NCI-H1105 treated with DMSO at 0.1 percent for 48 hours (cell line): Measurements from ENCODE around the gene TMEM207.
"Not testable (repeated sequence)": the region's sequence is repeated elsewhere in the genome, so short reads cannot be mapped to it uniquely, and the experiment has no call there.

Source experiments
- DNase-seq: peaks from one replicate; lab custom pipeline; 2025; lab: John Stamatoyannopoulos, UW

Gene TMEM207

DNA sequence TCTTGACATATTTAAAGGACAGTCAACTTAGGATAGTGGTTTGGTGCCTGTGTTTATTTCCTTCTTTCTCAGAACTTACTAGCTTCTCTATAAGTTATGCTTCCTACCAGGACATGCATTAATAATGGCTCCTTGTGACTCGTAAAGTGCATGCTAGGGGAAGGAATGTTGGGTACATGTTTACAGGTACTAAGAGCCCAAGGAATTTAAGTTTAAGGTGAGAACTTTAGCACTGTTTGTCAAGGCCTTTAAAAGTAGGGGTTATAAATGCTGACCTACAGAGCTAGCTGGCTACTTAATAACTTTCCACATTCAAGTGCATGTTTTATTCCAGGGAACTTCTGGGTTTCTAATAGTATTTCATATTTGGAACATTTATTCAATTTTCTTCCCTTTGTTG is at the start of gene TMEM207:
Gene TMEM207, minus strand, starts transcription at position 101 of the 400 bp plus-strand sequence. Its CDS starts 92 bp downstream, at position 9.
- no peak for DNase-seq

DNA sequence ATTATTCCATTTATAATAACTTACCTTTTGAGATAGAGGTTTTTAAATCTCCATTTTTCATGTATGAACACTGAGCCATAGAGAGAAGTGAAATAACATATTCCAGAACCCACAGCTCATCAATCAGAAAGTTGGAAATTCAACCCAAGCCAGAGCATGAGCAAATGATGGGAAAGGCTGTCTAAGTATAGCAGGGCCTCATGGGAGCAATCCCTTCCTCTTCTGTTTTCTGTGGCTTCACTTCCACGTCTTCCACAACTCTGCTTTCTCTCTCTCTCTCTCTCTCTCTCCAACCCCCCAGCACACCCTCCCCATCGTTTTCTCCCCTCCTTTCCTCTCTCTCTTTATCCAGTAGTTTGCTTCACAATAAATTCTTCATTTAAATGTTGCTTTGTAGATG is 49.4 kb upstream of the TMEM207 start:
- DNase-seq = no peak

GRCh38 chr3:190498293-190498692 is 48.6 kb upstream of the TMEM207 start:
- DNase-seq = no peak

- peak; percentile 70 for DNase-seq
Measured at GRCh38 chr3:190497811-190498210, 48.1 kb upstream of the TMEM207 start.

GRCh38 chr3:190496859-190497258 is 47.2 kb upstream of the TMEM207 start:
- DNase-seq = no peak

DNA sequence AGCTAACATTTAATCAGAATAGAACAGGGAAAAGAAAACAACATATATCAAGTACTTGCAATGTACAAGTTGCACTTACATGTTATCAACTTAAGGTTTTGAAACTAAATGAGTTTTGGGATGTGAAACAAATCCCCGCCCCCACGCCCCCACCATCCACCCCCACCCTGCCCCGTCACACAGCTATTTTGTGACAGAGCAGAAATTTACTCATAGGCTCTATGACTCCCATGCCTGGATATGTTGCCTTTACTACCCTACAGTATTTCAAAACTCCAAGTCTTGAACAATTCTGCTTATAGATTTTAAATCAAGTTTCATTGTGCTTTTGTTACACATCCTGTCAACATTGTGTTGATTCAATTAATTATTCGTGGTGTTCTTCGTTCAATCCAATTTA is 46.1 kb upstream of the TMEM207 start:
- no peak for DNase-seq

- DNase-seq = no peak
Measured at GRCh38 chr3:190495354-190495753, 45.7 kb upstream of the TMEM207 start.

- no peak for DNase-seq
Measured at GRCh38 chr3:190494907-190495306, 45.2 kb upstream of the TMEM207 start.

DNA sequence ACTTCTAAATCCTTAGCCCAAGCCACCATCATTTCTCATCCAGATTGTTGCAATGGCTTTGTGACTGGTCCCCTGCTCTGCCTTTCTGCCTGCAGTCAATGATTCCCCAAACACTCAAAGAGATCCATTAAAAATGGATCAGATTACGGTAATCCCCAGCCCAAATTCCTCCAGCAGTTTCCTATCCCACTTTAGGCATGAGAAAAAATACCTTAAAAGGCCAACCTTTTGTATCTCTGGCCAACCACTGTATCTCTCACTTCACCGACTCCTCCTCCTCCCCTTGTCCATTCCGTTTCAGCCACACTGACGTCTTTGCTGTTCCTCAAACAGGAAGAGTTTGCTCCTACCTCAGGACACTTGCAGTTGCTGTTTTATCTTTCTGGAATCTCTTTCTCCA is 43.3 kb upstream of the TMEM207 start:
- no peak for DNase-seq

GRCh38 chr3:190492129-190492528 is 42.4 kb upstream of the TMEM207 start:
- DNase-seq = no peak

DNA sequence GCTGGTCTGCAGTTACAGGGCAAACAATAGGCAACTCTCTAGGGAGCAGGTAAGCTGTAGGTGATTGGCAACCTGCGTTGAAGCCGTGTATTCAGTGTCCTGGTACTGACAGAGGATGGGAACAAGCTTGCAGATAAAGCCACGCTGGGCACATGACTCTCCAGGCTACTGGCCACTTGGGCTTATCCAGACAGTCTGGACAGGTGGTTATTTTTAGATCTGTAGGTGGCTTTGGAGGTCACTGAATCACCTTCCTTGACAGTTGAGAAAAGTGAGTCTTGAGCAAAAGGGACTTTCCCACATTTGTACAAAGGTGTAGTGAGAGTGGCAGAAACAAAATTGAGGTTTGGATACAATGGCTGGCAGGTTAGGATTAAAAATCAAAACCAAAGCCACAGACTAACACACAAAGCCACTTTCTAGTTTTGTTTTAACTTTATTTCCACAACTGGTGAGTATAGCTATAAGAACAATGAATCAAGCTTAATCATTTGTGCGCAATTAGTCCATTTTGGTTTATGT is 41.9 kb upstream of the TMEM207 start:
- peak; percentile 12 for DNase-seq

GRCh38 chr3:190486908-190487607 is 37.4 kb upstream of the TMEM207 start:
- DNase-seq = no peak

DNA sequence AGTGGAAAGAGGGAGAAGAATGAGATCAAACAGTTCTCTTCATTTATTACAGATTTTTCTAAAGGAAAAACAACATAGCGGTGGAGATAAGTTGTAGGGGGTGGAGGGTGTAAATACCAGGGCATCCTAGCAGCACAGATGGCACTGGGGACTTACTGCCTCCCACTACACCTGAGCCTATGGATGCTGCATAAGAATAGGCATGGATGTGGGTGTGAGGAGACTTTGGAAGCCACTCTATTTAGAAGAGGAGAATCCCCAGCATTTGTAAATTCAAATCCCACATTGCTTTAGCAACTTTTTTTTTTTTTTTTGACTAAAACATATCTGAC is 36.8 kb upstream of the TMEM207 start:
- no peak for DNase-seq

DNA sequence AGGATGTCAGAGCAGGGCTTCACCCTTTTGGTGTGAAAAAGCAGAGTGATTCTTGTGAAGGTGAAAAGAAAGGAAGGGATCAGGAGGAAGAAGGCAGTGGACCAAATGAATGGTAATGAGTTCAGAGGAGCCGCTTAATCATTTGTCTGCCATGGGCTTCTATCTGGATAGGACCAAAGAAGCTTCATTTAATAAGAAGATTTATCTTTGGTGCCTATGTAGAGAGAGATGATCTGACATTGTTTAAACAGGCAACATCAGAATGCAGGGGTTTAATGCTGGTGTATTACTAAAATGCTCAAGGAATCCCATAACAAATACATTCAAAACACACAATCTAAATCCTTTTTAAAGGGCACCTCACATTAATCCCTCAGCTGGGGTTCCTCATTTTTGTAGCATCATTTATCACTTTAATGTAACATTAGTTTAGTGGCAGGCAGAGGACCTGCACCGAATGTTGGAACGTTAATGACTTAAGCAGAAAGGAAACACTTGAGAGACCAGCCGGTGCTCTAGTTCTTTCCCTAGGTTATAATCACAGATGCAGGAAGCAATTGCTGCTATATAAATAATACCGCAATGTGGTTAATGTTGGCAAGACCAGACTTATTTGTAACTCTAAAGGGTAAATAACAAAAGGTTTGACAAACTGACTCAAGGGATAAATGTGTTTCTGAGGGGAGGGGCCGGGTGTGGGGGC is 36.3 kb upstream of the TMEM207 start:
- DNase-seq = peak; percentile 79

GRCh38 chr3:190481779-190482178 is 32.1 kb upstream of the TMEM207 start:
- DNase-seq = no peak

GRCh38 chr3:190473261-190473660 is 23.6 kb upstream of the TMEM207 start:
- DNase-seq = not testable (repeated sequence)

GRCh38 chr3:190467922-190468321 is 18.2 kb upstream of the TMEM207 start:
- DNase-seq = no peak

- no peak for DNase-seq
Measured at GRCh38 chr3:190458040-190458439, 8.3 kb upstream of the TMEM207 start.

GRCh38 chr3:190456770-190457169 is 7.1 kb upstream of the TMEM207 start:
- no peak for DNase-seq

- no peak for DNase-seq
Measured at GRCh38 chr3:190455828-190456227, 6.1 kb upstream of the TMEM207 start.

DNA sequence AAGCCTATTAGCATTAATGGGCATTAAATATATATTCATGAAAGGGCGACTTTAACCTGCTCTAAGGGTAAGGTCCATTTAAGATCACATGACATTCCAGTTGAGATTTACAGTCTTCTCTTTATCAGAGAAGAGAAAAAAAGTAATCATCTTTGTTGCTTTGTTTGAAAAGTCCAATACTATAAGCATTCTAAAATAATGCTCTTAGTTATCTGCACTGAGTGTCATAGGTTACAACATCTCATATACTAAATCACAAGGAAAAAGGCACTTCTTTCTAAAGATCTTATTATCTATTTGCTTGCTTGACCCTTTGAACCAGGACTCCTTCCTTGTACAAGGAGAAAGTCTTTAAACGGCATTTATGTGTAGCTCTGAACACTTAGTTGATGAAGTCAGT is 1.4 kb downstream of the TMEM207 start:
- DNase-seq = no peak

DNA sequence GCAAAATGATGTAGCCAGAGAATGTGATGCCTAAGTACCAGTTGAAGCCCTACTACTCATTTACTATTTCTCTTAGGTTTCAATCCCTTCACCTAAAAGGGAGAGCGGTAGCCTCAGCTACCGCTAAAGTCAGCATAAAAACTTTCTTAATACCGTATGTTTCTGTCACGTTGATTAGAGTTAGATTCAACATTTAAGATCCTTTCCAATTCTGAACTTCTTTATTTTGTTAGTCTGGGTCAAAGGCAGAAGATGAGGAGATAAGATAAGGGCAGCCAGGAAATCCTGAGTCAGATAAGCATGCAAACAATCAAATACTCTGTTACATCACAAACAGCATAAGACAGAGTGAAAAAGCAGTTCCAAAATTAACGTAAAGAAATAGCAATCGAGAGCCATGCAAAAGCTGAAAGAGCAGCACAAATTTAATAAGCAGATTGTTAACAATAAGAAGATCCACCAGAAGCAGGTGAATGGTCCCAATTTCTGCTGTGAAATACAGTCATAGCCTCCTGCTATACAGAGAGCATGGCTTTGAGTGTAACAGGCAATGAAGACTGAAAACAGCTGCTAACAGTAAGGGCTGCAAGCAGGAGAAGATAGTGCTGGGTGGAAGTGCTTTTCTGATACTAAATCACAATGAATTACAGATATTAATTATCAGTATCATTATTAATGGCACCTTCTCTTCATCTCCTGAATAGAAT is 3.0 kb downstream of the TMEM207 start:
- DNase-seq = no peak

- no peak for DNase-seq
Measured at GRCh38 chr3:190444576-190445145, 5.0 kb downstream of the TMEM207 start.
